CD4-positive, alpha-beta T cell treated with Interleukin-15 for 1 hour (primary cell): ENCODE data around the gene SOX1.

Experiments
- DNase-seq: peaks from one replicate; pipeline ENCODE4 v3.0.0-alpha.2; 2020

SOX1 gene

GRCh38 chr13:112110479-112110878, 43.5 kb downstream of the SOX1 start:
- no peak for DNase-seq

DNA sequence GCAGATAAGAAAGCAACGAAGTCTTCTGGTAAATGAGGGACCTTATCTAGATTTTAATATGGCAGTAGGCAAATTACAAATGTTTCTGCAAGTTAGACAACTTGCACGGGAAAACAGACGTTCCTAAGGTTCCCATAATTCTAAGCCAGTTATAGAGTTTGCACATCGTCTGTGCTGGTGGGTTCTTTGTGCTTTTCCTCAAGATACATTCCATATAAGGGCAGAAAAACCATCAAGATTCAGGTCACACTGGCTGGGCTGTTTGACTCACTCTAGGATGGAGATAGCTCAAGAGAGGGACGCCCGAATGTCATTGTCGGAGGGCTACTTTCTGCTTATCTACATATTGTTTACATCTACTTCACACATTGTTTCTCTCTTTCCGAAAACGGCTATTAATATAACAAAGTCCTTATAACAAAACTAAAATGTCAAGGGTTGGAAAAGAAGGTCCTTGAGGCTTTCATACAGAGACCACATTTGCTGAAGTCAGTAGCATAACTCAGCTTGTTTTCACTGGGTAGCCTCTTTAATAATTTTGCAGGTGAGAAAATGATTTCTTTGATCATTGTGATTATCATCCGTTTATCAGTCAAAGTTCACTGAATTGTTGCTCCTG, 44.4 kb downstream of the SOX1 start:
- no peak for DNase-seq

GRCh38 chr13:112112534-112113276, 45.8 kb downstream of the SOX1 start:
- no peak for DNase-seq

DNA sequence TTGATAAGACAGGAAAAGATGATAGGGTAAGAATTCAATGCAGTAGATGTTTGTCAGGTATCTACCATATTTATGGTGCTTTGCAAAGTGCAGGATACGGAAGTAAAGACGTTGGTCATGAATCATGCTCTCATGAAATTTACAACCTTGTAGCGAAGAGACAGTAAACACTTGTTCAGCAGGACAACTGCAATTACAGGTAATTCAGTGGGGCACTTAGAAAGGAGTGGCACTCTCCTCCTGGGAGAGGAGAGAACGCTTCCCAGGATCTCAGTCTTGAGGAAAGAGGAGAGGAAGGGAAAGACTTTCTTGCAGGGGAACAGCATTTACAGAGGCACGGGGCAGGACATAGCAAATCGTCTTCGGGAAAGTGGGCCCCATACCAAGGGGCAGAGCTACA, 46.4 kb downstream of the SOX1 start:
- DNase-seq, result no peak

DNA sequence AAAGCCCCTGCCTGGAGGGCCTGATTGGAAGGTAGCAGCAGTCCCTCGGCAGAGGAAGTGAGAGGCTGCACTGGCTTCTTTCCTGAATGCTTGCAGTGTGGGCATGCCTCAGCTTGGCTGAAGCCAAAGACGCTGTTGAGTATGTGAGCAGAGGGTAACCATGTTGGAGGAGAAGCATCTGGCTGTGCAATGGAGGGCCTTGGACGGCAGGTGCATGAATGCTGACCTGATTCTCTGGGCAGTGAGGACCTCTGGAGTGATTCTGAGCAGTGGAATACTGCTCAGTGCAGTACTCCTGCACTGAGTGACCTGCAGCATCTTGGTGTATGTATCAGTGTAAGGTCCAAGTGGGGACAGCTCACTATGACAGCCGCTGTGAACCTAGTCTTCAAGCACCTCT, 46.9 kb downstream of the SOX1 start:
- DNase-seq, result no peak

- DNase-seq, result no peak
Measured at GRCh38 chr13:112114391-112114790, 47.4 kb downstream of the SOX1 start.

DNA sequence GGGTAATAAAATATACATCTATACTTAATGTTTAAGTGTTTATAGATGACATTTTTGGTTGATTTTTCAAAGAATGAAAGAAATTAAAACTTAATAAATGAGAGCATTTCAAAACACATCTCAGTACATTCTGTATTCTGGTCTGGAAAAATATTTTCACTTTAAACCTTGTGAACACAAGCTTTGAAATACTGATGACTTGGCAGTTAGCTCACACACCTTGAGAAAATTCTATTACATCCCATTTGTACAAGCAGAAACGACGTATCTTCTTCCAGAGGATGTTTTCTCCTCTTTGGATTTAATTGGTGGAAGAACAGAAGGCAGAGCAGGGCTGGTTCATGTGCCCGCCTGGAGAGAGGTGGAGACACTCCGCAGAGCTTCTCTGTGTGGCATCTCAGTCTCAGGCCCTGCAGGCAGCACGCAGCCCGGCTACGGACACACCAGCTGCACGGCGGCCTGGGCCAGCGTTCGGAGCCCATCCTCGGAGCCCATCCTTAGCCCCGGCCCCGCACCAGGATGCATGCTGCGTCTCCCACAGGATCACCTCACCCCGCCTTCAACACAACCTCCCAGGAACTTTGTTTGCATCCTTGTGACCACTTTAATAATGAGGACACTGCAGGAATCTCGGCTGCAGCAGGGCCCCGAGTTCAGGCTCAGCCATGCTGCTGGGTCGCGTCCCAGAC, 48.6 kb downstream of the SOX1 start:
- no peak for DNase-seq

DNA sequence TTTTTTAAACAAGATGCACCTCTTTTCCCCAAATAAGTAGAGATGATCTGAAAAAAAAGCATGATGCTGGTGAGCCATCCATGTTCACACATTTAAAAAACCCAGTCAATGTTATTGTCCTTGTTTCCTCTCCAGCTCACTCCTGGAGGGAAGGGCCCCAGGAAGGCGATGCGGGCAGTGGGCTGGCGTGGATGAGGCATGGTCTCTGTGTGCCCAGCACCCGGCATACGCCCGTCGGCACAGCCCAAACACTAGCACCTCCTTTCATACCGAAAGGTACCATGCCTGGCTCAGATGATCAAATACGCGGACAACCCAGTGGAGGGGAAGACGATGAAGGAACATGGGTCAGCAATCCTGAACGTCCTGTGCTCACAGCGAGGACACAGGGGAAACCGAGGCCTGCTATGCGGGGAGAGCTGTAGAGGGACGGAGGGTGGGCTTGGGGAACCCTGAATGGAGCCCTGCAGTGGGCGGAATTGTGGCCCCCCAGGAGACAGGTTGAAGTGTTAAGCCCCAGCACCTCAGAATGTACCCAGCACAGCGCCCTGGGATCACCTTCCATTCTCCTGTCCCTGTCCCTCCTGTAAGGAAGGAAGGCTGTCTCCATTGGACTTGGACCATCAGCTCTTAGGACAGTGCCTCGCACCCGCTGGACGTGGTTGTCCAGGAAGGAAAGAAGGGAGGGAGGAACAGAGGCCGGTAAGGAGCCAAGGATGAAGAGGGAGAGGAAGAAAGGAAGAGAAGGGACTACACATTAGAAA, 49.4 kb downstream of the SOX1 start:
- no peak for DNase-seq

DNA sequence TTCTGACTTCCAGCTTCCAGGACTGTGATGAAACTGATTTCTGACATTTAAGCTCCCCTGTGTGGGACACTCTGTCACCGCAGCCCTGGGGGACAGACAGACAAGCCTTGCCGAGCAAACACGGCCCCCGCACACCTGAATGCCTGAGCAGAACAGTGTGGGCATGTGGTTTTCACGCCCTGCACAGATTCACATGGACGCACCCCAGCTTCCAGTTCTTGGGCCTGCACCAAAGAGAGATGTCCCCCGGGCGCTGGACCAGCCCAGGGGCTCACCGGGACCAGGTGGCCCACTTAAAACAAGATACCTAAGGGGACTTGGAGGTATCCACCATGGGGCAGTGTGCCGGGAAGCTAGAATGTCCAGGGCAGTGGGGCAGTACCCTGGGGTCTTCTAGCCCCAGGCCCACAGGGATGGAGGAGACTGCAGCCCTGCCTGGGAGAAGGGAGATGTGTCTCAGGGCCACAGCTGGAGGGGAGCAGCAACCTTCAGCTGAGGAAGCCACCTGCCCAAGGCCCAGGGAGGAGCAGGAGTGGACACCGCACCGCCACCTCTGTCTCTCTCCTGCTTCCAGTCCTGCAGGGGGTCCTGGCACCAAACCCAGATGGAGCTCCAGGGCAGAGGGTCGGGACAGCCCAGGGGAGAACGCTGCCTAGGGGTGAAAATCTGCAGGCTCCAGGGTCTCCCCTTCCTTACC, 50.5 kb downstream of the SOX1 start:
- no peak for DNase-seq

DNA sequence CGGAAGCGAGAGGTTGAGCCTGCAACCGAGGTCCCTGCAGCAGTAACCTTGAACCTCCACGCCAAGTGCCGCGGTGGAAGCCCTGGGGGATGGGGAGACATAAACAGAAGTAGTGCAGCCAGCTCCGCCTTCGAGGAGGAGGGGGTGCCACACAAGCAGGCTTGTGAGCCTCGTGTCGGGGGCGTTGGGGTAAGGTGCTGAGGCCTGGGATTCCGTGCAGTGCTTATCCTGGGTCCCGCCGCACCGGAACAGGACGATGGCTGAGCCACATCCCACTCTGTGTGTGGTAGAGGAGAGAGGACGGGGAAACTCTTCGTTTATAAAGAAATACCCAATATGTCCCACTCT, 51.0 kb downstream of the SOX1 start:
- no peak for DNase-seq

GRCh38 chr13:112118451-112119064, 51.6 kb downstream of the SOX1 start:
- no peak for DNase-seq

DNA sequence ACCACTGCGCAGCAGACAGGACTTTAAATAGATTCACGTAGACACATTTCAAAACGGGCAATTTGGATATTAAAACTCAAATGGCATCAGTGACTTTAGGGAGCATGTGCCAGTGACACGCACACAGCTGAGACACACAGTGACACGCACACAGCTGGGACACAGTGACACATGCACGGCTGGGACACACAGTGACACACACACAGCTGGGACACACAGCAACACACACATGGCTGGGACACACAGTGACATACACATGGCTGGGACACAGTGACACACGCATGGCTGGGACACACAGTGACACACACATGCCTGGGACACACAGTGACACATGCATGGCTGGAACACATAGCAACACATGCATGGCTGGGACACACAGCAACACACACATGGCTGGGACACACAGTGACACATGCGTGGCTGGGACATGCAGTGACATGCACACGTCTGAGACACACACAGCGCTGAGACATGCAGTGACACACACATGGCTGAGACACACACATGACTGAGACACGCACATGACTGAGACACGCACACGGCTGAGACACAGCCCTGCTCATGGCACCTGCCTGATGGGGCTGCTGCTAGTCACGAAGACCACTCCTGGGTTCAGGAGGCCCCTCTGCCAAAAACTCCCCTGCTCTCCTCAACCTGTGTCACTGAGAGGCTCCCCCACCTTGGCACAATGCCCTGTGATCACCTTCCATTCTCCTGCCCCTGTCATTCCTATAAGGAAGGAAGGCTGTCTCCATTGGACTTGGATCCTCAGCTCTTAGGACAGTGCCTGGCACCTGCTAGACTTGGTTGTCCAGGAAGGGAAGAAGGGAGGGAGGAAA, 52.5 kb downstream of the SOX1 start:
- no peak for DNase-seq

- DNase-seq, result no peak
Measured at GRCh38 chr13:112120031-112120373, 53.1 kb downstream of the SOX1 start.
